Measurements from ENCODE around the gene NRG4.
"Not testable (repeated sequence)": the region's sequence is repeated elsewhere in the genome, so short reads cannot be mapped to it uniquely, and the experiment has no call there.

The NRG4 gene

GRCh38 chr15:76032046-76032445 lies 19.8 kb upstream of the NRG4 start:
- DNase-seq (ENCODE audit: low read depth), result no peak
- H3K4me3 ChIP-seq (ENCODE audit: low read depth, low read length), result no peak overlapping the region
- TF ChIP-seq CTCF (IDR thresholded peaks at IDR 0.05; ENCODE audit: control insufficient read depth, extremely low read depth, insufficient read depth), result no peak

GRCh38 chr15:76024021-76024768 lies 12.0 kb upstream of the NRG4 start:
- TF ChIP-seq CTCF (IDR thresholded peaks at IDR 0.05; ENCODE audit: control insufficient read depth, extremely low read depth, insufficient read depth), result no peak
- H3K4me3 ChIP-seq (ENCODE audit: low read depth, low read length), result no peak overlapping the region
- no peak for DNase-seq (ENCODE audit: low read depth)

- not testable (repeated sequence) for DNase-seq (ENCODE audit: low read depth); H3K4me3 ChIP-seq (ENCODE audit: low read depth, low read length)
Observed at GRCh38 chr15:76013470-76013869, 1.2 kb upstream of the NRG4 start.

- no peak overlapping the region for H3K4me3 ChIP-seq (ENCODE audit: low read depth, low read length)
- no peak for DNase-seq (ENCODE audit: low read depth)
- no peak for TF ChIP-seq CTCF (IDR thresholded peaks at IDR 0.05; ENCODE audit: control insufficient read depth, extremely low read depth, insufficient read depth)
Observed at GRCh38 chr15:76010613-76011012, 1.6 kb downstream of the NRG4 start.

GRCh38 chr15:76006136-76006778 lies 6.0 kb downstream of the NRG4 start:
- no peak overlapping the region for H3K4me3 ChIP-seq (ENCODE audit: low read depth, low read length)
- DNase-seq (ENCODE audit: low read depth), result no peak
- no peak for TF ChIP-seq CTCF (IDR thresholded peaks at IDR 0.05; ENCODE audit: control insufficient read depth, extremely low read depth, insufficient read depth)

GRCh38 chr15:76003364-76003763 lies 8.9 kb downstream of the NRG4 start:
- no peak for DNase-seq (ENCODE audit: low read depth)
- TF ChIP-seq CTCF (IDR thresholded peaks at IDR 0.05; ENCODE audit: control insufficient read depth, extremely low read depth, insufficient read depth), result no peak
- no peak overlapping the region for H3K4me3 ChIP-seq (ENCODE audit: low read depth, low read length)

- TF ChIP-seq CTCF (IDR thresholded peaks at IDR 0.05; ENCODE audit: control insufficient read depth, extremely low read depth, insufficient read depth), result no peak
Observed at GRCh38 chr15:75995611-75996010, 16.6 kb downstream of the NRG4 start.

More at GRCh38 chr15:75995611-75996010, 16.6 kb downstream of the NRG4 start:
- no peak for DNase-seq (ENCODE audit: low read depth)
- H3K4me3 ChIP-seq (ENCODE audit: low read depth, low read length), result no peak overlapping the region
